MCF 10A (cell line): ENCODE data around the gene PYGM. TPM values are rescaled to one million over a fixed set of nuclear protein-coding genes. Genes with fewer than 3 reads are reported as not detected.

Experiments
- BruUV-seq: library from RNA; stranded (reverse); fragments of 400-500 nt; replicated peaks from 2 replicates; lab custom pipeline; 2021; lab: Mats Ljungman, UMichigan
- CTCF ChIA-PET: fragments of 300-600 bp; sonication (Branson Sonifier 250); formaldehyde crosslinking; extraction: SDS; loops from one replicate; lab custom pipeline; 2021; ENCODE audit warnings: antibody characterized with exemption, inconsistent platforms; lab: Yijun Ruan, JAX
- POLR2A ChIA-PET: fragments of 300-600, 350-650 bp; sonication (Branson Sonifier 250); formaldehyde crosslinking; extraction: SDS; loops from one replicate; lab custom pipeline; 2020; ENCODE audit warnings: antibody characterized with exemption, inconsistent platforms; lab: Yijun Ruan, JAX
- DNase-seq: peaks from one replicate; pipeline ENCODE4 v3.0.0-alpha.2; 2018; ENCODE audit not compliant: unreplicated experiment
- H3K27ac Mint-ChIP-seq: one replicate; pipeline ENCODE4 v1.8.0; 2022; ENCODE audit warnings: mild to moderate bottlenecking, low read depth, mixed read lengths; ENCODE audit not compliant: unreplicated experiment
- H3K27me3 Mint-ChIP-seq: one replicate; pipeline ENCODE4 v1.8.0; 2022; ENCODE audit warnings: mixed read lengths; ENCODE audit not compliant: insufficient read depth, unreplicated experiment
- H3K36me3 Mint-ChIP-seq: one replicate; pipeline ENCODE4 v1.8.0; 2022; ENCODE audit warnings: mild to moderate bottlenecking, moderate library complexity, mixed read lengths; ENCODE audit not compliant: insufficient read depth, unreplicated experiment
- H3K4me1 Mint-ChIP-seq: one replicate; pipeline ENCODE4 v1.8.0; 2022; ENCODE audit warnings: mixed read lengths; ENCODE audit not compliant: insufficient read depth, unreplicated experiment
- H3K4me3 Mint-ChIP-seq: one replicate; pipeline ENCODE4 v1.8.0; 2022; ENCODE audit warnings: mild to moderate bottlenecking, moderate library complexity, mixed read lengths; ENCODE audit not compliant: unreplicated experiment
- H3K9me3 Mint-ChIP-seq: one replicate; pipeline ENCODE4 v1.8.0; 2022; ENCODE audit warnings: mixed read lengths; ENCODE audit not compliant: unreplicated experiment
- intact Hi-C: fragments of 100-400 bp; cut with micrococcal nuclease; formaldehyde crosslinking; loops from 2 replicates; pipeline ENCODE4 v1.14.1; 2022
- total RNA-seq: library from RNA; stranded (reverse); gene quantifications from 2 replicates; pipeline ENCODE4 v1.2.3, GENCODE V29; 2022
- TF ChIP-seq, protein P1 (sequence below): fragments of 200-600 bp; IDR thresholded peaks from one replicate; pipeline ENCODE4 v1.8.0; 2022; ENCODE audit warnings: antibody characterized with exemption, mild to moderate bottlenecking; ENCODE audit not compliant: unreplicated experiment

The PYGM gene
- total RNA-seq, 1 experiment from 2014 or later, result 0.09 TPM

DNA sequence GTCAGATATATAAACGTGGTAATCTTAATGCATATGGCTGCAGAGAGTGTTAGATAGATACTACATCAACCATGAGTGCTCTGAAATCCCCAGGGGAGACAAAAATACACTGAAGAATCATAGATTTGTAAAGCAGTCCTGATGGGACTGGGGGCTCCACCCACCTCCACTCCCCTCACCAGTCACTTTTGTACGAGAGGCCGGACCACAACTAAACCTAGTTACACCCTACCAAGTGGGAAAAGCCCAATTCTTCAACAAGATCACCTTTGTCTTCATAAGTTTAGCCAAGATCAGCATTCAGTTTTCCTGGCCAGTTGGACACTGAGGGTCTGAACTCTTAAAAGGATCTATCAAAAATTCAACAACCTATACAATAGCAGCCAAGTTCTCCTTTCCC, 17.1 kb upstream of the PYGM start:
- H3K4me1 Mint-ChIP-seq, result peaks cover 13% of the 10 kb centered on the region
- DNase-seq, result no peak
- TF ChIP-seq, protein P1, sequence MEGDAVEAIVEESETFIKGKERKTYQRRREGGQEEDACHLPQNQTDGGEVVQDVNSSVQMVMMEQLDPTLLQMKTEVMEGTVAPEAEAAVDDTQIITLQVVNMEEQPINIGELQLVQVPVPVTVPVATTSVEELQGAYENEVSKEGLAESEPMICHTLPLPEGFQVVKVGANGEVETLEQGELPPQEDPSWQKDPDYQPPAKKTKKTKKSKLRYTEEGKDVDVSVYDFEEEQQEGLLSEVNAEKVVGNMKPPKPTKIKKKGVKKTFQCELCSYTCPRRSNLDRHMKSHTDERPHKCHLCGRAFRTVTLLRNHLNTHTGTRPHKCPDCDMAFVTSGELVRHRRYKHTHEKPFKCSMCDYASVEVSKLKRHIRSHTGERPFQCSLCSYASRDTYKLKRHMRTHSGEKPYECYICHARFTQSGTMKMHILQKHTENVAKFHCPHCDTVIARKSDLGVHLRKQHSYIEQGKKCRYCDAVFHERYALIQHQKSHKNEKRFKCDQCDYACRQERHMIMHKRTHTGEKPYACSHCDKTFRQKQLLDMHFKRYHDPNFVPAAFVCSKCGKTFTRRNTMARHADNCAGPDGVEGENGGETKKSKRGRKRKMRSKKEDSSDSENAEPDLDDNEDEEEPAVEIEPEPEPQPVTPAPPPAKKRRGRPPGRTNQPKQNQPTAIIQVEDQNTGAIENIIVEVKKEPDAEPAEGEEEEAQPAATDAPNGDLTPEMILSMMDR, result no peak
- no peak overlapping the region for H3K27ac Mint-ChIP-seq
- H3K9me3 Mint-ChIP-seq, result no peaks in the 10 kb centered on the region
- CTCF ChIA-PET, result interaction anchor here (0.6 to 1.8 kb wide), 5 partner anchors 9 to 329 kb away, joined by 3 to 15 read pairs (median 4); partner anchors contain the start of gene RASGRP2
- peaks cover 71% of the 10 kb centered on the region for H3K36me3 Mint-ChIP-seq
- TSS peak; percentile 23 for BruUV-seq
- intact Hi-C loops, result no loop called here
- H3K4me3 Mint-ChIP-seq, result peak overlapping the region; percentile 76
- H3K27me3 Mint-ChIP-seq, result no peaks in the 10 kb centered on the region
- POLR2A ChIA-PET, result interaction anchor here (0.5 to 9.8 kb wide), 10 partner anchors 10 to 1482 kb away, joined by 3 to 86 read pairs (median 5); partner anchors contain the start of genes BAD, MEN1 and PYGM

DNA sequence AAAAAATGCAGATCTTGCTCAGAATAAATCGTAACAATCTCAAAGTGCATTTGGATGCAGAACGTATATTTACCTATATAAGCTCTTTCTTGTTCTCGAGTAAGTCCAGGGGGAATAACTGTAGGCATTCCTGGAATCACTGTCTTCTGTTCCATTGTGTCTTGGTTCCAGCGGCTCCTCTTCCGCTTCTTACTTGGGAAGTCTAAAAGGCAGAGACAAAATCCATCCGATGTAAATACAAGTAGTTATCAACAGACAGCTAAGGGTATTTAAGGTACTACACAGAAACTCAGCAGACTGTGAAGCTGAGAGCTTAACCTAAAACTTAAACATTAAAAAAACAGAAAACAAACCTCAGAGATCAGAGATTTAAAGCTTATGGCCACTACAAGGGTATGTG, 16.7 kb upstream of the PYGM start:
- ChIA-PET POLR2A (interaction anchor here (0.5 to 9.8 kb wide), 7 partner anchors 10 to 1120 kb away, joined by 3 to 86 read pairs (median 4); partner anchors contain the start of genes MEN1 and PYGM), CTCF (interaction anchor here (0.6 to 1.2 kb wide), 4 partner anchors 9 to 321 kb away, joined by 3 to 15 read pairs (median 4); partner anchors contain the start of gene RASGRP2)
- intact Hi-C loops, result no loop called here
- Mint-ChIP-seq H3K9me3 (no peaks in the 10 kb centered on the region), H3K4me1 (peaks cover 13% of the 10 kb centered on the region), H3K27me3 (no peaks in the 10 kb centered on the region), H3K27ac (no peak overlapping the region), H3K36me3 (peaks cover 75% of the 10 kb centered on the region), H3K4me3 (peak overlapping the region; percentile 76)
- no TSS peak for BruUV-seq
- TF ChIP-seq, protein P1, result no peak
- no peak for DNase-seq

DNA sequence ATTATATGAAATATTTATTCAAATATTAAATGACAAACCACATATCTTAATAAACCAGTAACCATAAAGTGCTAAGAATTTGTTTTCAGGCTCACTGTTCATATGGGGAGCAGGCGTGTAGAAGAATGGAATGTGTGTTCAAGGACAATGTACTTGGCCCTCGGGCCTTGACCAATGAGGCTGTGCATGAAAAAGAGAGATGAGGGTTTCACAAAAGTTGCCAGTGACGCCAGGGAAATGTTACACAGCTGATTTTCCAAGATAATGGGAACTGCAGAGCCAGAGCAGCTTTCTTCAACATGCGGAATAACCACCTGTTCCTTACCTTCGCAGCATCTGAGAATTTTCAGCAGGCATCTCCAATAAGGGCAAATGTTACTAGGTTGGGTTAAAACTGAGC, 14.4 kb upstream of the PYGM start:
- TF ChIP-seq, protein P1, result no peak
- no TSS peak for BruUV-seq
- peaks cover 11% of the 10 kb centered on the region for H3K4me1 Mint-ChIP-seq
- no peaks in the 10 kb centered on the region for H3K9me3 Mint-ChIP-seq
- H3K27ac Mint-ChIP-seq, result no peak overlapping the region
- intact Hi-C loops, result no loop called here
- peaks cover 87% of the 10 kb centered on the region for H3K36me3 Mint-ChIP-seq
- H3K27me3 Mint-ChIP-seq, result no peaks in the 10 kb centered on the region
- POLR2A ChIA-PET, result interaction anchor here (1.4 to 9.8 kb wide), 2 partner anchors 12 to 142 kb away, joined by 3 to 86 read pairs; partner anchors contain the start of genes ATG2A and PYGM
- CTCF ChIA-PET, result interaction anchor here (0.5 to 1.1 kb wide), 2 partner anchors 13 to 433 kb away, joined by 3 to 5 read pairs; no protein-coding TSS in a partner anchor
- no peak overlapping the region for H3K4me3 Mint-ChIP-seq
- DNase-seq, result no peak

DNA sequence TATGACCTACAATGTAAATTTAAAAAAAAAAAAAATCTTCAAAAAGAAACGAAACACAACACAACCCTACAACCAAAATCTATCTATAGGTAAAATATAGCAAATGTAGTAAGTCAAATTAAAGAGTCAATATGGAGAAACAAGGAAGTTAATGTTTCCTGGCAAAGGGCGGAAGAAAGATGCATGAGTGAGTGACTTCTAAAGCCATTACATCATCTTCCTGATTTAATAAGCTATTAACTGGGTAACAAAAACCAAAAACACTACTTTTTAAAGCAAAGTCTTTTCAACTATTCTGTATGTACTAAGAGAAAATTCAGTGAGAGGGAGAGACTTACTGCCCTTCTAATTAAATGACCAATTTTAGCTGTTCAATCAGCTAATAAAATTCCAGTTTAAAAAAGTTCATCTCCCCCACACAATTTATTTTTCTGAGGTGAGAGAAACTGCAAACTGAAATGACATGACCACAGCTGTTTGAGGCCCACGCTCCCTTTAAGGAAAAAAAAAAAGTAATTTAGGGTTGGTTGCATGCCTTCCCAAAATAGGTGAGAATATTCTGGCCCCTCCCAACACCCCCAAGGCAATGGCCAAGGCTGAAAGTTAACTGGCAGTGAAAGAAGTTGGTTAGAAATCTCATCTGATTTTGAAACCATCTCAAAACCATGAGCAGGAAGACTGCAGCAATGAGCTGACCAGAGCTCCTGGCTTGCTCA, 12.7 kb upstream of the PYGM start:
- no peak overlapping the region for H3K4me3 Mint-ChIP-seq
- H3K4me1 Mint-ChIP-seq, result peaks cover 14% of the 10 kb centered on the region
- no peaks in the 10 kb centered on the region for H3K9me3 Mint-ChIP-seq
- H3K27ac Mint-ChIP-seq, result no peak overlapping the region
- TF ChIP-seq, protein P1, result no peak
- intact Hi-C loops, result no loop called here
- CTCF ChIA-PET, result interaction anchor here (0.7 to 2.7 kb wide), 3 partner anchors 29 to 860 kb away, joined by 3 to 9 read pairs (median 5); partner anchors contain the start of gene RASGRP2
- BruUV-seq, result no TSS peak
- DNase-seq, result no peak
- H3K27me3 Mint-ChIP-seq, result no peaks in the 10 kb centered on the region
- H3K36me3 Mint-ChIP-seq, result peaks cover 100% of the 10 kb centered on the region
- POLR2A ChIA-PET, result interaction anchor here (0.6 to 9.8 kb wide), 4 partner anchors 10 to 351 kb away, joined by 3 to 86 read pairs (median 4); partner anchors contain the start of gene PYGM
